ENCODE results near the gene WDR90. TPM values are rescaled to one million over a fixed set of nuclear protein-coding genes. Genes with fewer than 3 reads are reported as not detected.
A peak's percentile ranks its signal among the peaks of the same experiment; 100 is the strongest.

WDR90 gene
- polyA plus RNA-seq (2013, experiment 1 of 2; ENCODE audit: insufficient read length), result 27.3 TPM
- 9.5 TPM for polyA plus RNA-seq (2013, experiment 2 of 2; ENCODE audit: insufficient read length)

- peak; percentile 92 for DNase-seq
Observed at GRCh38 chr16:648781-649589, at the start of gene WDR90. TSS of gene WDR90 (plus strand) at chr16:649365. CDS start at chr16:649417, 52 bp downstream.

GRCh38 chr16:600781-601180, 48.4 kb upstream of the WDR90 start:
- no peak for DNase-seq

- DNase-seq, result no peak
Observed at GRCh38 chr16:603933-604332, 45.2 kb upstream of the WDR90 start.

GRCh38 chr16:606656-607307, 42.4 kb upstream of the WDR90 start:
- DNase-seq, result no peak

GRCh38 chr16:608019-608418, 41.1 kb upstream of the WDR90 start:
- DNase-seq, result no peak

- DNase-seq, result no peak
Observed at GRCh38 chr16:609316-609715, 39.8 kb upstream of the WDR90 start.

GRCh38 chr16:609984-610383, 39.2 kb upstream of the WDR90 start:
- DNase-seq, result no peak

GRCh38 chr16:610513-611381, 38.4 kb upstream of the WDR90 start:
- DNase-seq, result no peak

- DNase-seq, result no peak
Observed at GRCh38 chr16:615122-615521, 34.0 kb upstream of the WDR90 start.

GRCh38 chr16:616733-617586, 32.2 kb upstream of the WDR90 start:
- no peak for DNase-seq

- no peak for DNase-seq
Observed at GRCh38 chr16:617855-618254, 31.3 kb upstream of the WDR90 start.

- no peak for DNase-seq
Observed at GRCh38 chr16:619476-620100, 29.6 kb upstream of the WDR90 start.

GRCh38 chr16:620700-621525, 28.3 kb upstream of the WDR90 start:
- DNase-seq, result no peak

GRCh38 chr16:621526-622105, 27.5 kb upstream of the WDR90 start:
- DNase-seq, result no peak

- no peak for DNase-seq
Observed at GRCh38 chr16:622920-623280, 26.3 kb upstream of the WDR90 start.

GRCh38 chr16:624526-625070, 24.6 kb upstream of the WDR90 start:
- no peak for DNase-seq

- no peak for DNase-seq
Observed at GRCh38 chr16:625117-625976, 23.8 kb upstream of the WDR90 start.

- DNase-seq, result no peak
Observed at GRCh38 chr16:625977-626765, 23.0 kb upstream of the WDR90 start.
